HG02973 (cell line): ENCODE results near the gene YIF1A.
"Not testable (repeated sequence)": the region's sequence is repeated elsewhere in the genome, so short reads cannot be mapped to it uniquely, and the experiment has no call there.

Experiments
- ATAC-seq: cut with Tn5 transposase; IDR thresholded peaks from one replicate; pipeline ENCODE4 v1.9.1; 2021; ENCODE audit warnings: moderate library complexity; ENCODE audit not compliant: unreplicated experiment

YIF1A gene

GRCh38 chr11:66287211-66287888, 1.6 kb downstream of the YIF1A start:
- no peak for ATAC-seq

- ATAC-seq, result no peak
These were observed 2.2 kb downstream of the YIF1A start for GRCh38 chr11:66286699-66287098.

- no peak for ATAC-seq
These were observed 3.5 kb downstream of the YIF1A start for GRCh38 chr11:66285250-66285947.

- ATAC-seq, result no peak
These were observed 4.3 kb downstream of the YIF1A start for GRCh38 chr11:66284526-66285078.

- no peak for ATAC-seq
These were observed 5.4 kb downstream of the YIF1A start for GRCh38 chr11:66283461-66284105.

- peak; percentile 60 for ATAC-seq
These were observed 6.2 kb downstream of the YIF1A start for GRCh38 chr11:66282468-66283455.

- ATAC-seq, result no peak
These were observed 7.0 kb downstream of the YIF1A start for GRCh38 chr11:66281776-66282467.

- no peak for ATAC-seq
These were observed 7.9 kb downstream of the YIF1A start for GRCh38 chr11:66281001-66281400.

GRCh38 chr11:66280428-66280827, 8.5 kb downstream of the YIF1A start:
- ATAC-seq, result no peak

- ATAC-seq, result no peak
These were observed 9.7 kb downstream of the YIF1A start for GRCh38 chr11:66279092-66279734.

- ATAC-seq, result no peak
These were observed 10.4 kb downstream of the YIF1A start for GRCh38 chr11:66278363-66279091.

GRCh38 chr11:66277471-66278362, 11.2 kb downstream of the YIF1A start, which contains the start of gene CNIH2:
CNIH2 (plus strand) TSS chr11:66278175; CDS start chr11:66278457, 282 bp downstream.
- ATAC-seq, result no peak

GRCh38 chr11:66277064-66277463, 11.9 kb downstream of the YIF1A start:
- not testable (repeated sequence) for ATAC-seq

- ATAC-seq, result not testable (repeated sequence)
These were observed 12.3 kb downstream of the YIF1A start for GRCh38 chr11:66276619-66277018.

- ATAC-seq, result no peak
These were observed 12.8 kb downstream of the YIF1A start for GRCh38 chr11:66275984-66276612.

GRCh38 chr11:66275396-66275795, 13.5 kb downstream of the YIF1A start:
- no peak for ATAC-seq

- no peak for ATAC-seq
These were observed 14.7 kb downstream of the YIF1A start for GRCh38 chr11:66274219-66274618.
